H1 (cell line): Measurements from ENCODE around the gene CCDC138. TPM values are rescaled to one million over a fixed set of nuclear protein-coding genes. Genes with fewer than 3 reads are reported as not detected.

Experiments
- CTCF ChIA-PET: fragments of 300-600 bp; sonication (Branson Sonifier 250); formaldehyde crosslinking; loops from one replicate; lab custom pipeline; 2021; ENCODE audit not compliant: partially characterized antibody; lab: Charles Lee
- POLR2A ChIA-PET: fragments of 300-600 bp; sonication (Branson Sonifier 250); formaldehyde crosslinking; loops from one replicate; lab custom pipeline; 2021; ENCODE audit warnings: inconsistent platforms; ENCODE audit not compliant: partially characterized antibody; lab: Charles Lee
- DNase-seq, 2 experiments: peaks; one replicate each; pipeline versions ENCODE4 v3.0.0 to v3.0.0-alpha.2; 2010 to 2022; ENCODE audit warnings: low spot score in 2 of 2, low read depth in 1 of 2, mixed read lengths in 1 of 2
- FAIRE-seq: peaks from 2 replicates; lab custom pipeline; 2011; peaks lifted over from hg19 to GRCh38; lab: Jason Lieb, UNC
- H2AFZ ChIP-seq: 2 replicates; pipeline ENCODE4 v1.8.1; 2012; ENCODE audit warnings: low read length, inconsistent platforms
- H2AK5ac ChIP-seq: 2 replicates; pipeline ENCODE4 v1.6.1; 2013; ENCODE audit warnings: low read depth, low read length
- H2BK120ac ChIP-seq: replicated peaks from 2 replicates; pipeline ENCODE3; 2013; ENCODE audit warnings: low read depth, low read length, inconsistent platforms
- H2BK12ac ChIP-seq: 2 replicates; pipeline ENCODE4 v1.6.1; 2013; ENCODE audit warnings: low read depth, low read length
- H2BK15ac ChIP-seq: 2 replicates; pipeline ENCODE4 v1.6.1; 2013; ENCODE audit warnings: low read length
- H2BK20ac ChIP-seq: 2 replicates; pipeline ENCODE4 v1.6.1; 2013; ENCODE audit warnings: low read length
- H2BK5ac ChIP-seq: 2 replicates; pipeline ENCODE4 v1.6.1; 2013; ENCODE audit warnings: low read depth, low read length
- H3K14ac ChIP-seq: 2 replicates; pipeline ENCODE4 v1.6.1; 2013; ENCODE audit warnings: inconsistent platforms; ENCODE audit not compliant: insufficient read length
- H3K18ac ChIP-seq: 2 replicates; pipeline ENCODE4 v1.6.1; 2013; ENCODE audit warnings: low read length; ENCODE audit errors: extremely low read depth
- H3K23ac ChIP-seq: 2 replicates; pipeline ENCODE4 v1.6.1; 2013; ENCODE audit warnings: inconsistent platforms; ENCODE audit not compliant: insufficient read length
- H3K23me2 ChIP-seq: 2 replicates; pipeline ENCODE4 v1.6.1; 2013; ENCODE audit warnings: low read depth, low read length
- H3K27ac ChIP-seq: 2 replicates; pipeline ENCODE4 v1.6.1; 2011; ENCODE audit warnings: low read depth, low read length, inconsistent platforms
- H3K27me3 ChIP-seq, 4 experiments: replicated peaks in 1 of 4; 1 replicate in 1 of 4; 2 replicates in 3 of 4; pipeline versions ENCODE4 v1.6.1 to v1.8.1; 2011 to 2013; ENCODE audit warnings: low read length in 3 of 4, mild to moderate bottlenecking in 3 of 4, inconsistent platforms in 2 of 4, mixed read lengths in 2 of 4, moderate library complexity in 1 of 4; ENCODE audit not compliant: control insufficient read depth in 3 of 4, insufficient read depth in 3 of 4; ENCODE audit errors: extremely low read depth in 1 of 4
- H3K36me3 ChIP-seq, 4 experiments: 2 replicates each; pipeline versions ENCODE4 v1.6.1 to v1.8.1; 2011 to 2013; ENCODE audit warnings: mild to moderate bottlenecking in 4 of 4, low read length in 3 of 4, moderate library complexity in 2 of 4, control low read depth in 1 of 4, inconsistent platforms in 1 of 4; ENCODE audit not compliant: insufficient read depth in 4 of 4, control insufficient read depth in 2 of 4
- H3K4ac ChIP-seq: replicated peaks from 2 replicates; pipeline ENCODE3; 2013; ENCODE audit warnings: low read length, low read depth, mixed read lengths, inconsistent platforms; ENCODE audit not compliant: insufficient read length
- H3K4me1 ChIP-seq, 4 experiments: replicated peaks in 1 of 4; 1 replicate in 1 of 4; 2 replicates in 3 of 4; pipeline versions ENCODE4 v1.6.1 to v1.8.1; 2011 to 2013; ENCODE audit warnings: low read length in 3 of 4, inconsistent platforms in 2 of 4, mixed read lengths in 1 of 4; ENCODE audit not compliant: insufficient read depth in 4 of 4, control insufficient read depth in 3 of 4
- H3K4me2 ChIP-seq, 2 experiments: 2 replicates each; pipeline versions ENCODE4 v1.6.1 to v1.8.1; 2011 to 2013; ENCODE audit warnings: low read depth in 2 of 2, low read length in 2 of 2, control low read depth in 1 of 2, inconsistent platforms in 1 of 2, mild to moderate bottlenecking in 1 of 2; ENCODE audit not compliant: insufficient read depth in 1 of 2
- H3K4me3 ChIP-seq, 4 experiments: fragments of 200-600, 300-600 bp in 1 of 4; sonication (generic), shearing (Covaris generic), sonication (Bioruptor Twin) in 1 of 4; 2 replicates each; pipeline versions ENCODE4 v1.5.1 to v1.8.1; 2011 to 2016; ENCODE audit warnings: low read length in 4 of 4, low read depth in 3 of 4, control low read depth in 2 of 4, inconsistent platforms in 2 of 4, mild to moderate bottlenecking in 2 of 4, mixed read lengths in 1 of 4, moderate library complexity in 1 of 4; ENCODE audit not compliant: insufficient read depth in 2 of 4; ENCODE audit errors: extremely low read depth in 1 of 4
- H3K56ac ChIP-seq: replicated peaks from 2 replicates; pipeline ENCODE3; 2013; ENCODE audit warnings: low read depth, mild to moderate bottlenecking, mixed read lengths, low read length, inconsistent platforms; ENCODE audit not compliant: insufficient read length
- H3K79me1 ChIP-seq: 2 replicates; pipeline ENCODE4 v1.6.1; 2013; ENCODE audit warnings: low read depth, low read length, control low read depth
- H3K79me2 ChIP-seq, 2 experiments: 2 replicates each; pipeline versions ENCODE4 v1.6.1 to v1.8.1; 2012 to 2013; ENCODE audit warnings: low read length in 2 of 2, mild to moderate bottlenecking in 2 of 2, inconsistent platforms in 1 of 2; ENCODE audit not compliant: insufficient read depth in 2 of 2, control insufficient read depth in 1 of 2
- H3K9ac ChIP-seq, 4 experiments: replicated peaks in 1 of 4; 1 replicate in 1 of 4; 2 replicates in 3 of 4; pipeline versions ENCODE4 v1.6.1 to v1.8.1; 2011 to 2013; ENCODE audit warnings: low read depth in 3 of 4, low read length in 3 of 4, control low read depth in 2 of 4, mild to moderate bottlenecking in 2 of 4, moderate library complexity in 2 of 4, inconsistent platforms in 1 of 4; ENCODE audit errors: extremely low read depth in 1 of 4
- H3K9me3 ChIP-seq, 2 experiments: 2 replicates each; pipeline versions ENCODE4 v1.6.1 to v1.8.1; 2012 to 2013; ENCODE audit warnings: mild to moderate bottlenecking in 2 of 2, moderate library complexity in 2 of 2, control low read depth in 1 of 2, inconsistent platforms in 1 of 2, low read depth in 1 of 2, low read length in 1 of 2, mixed read lengths in 1 of 2; ENCODE audit not compliant: insufficient read depth in 2 of 2
- H4K20me1 ChIP-seq, 2 experiments: replicated peaks in 1 of 2; 2 replicates each; pipeline versions ENCODE3 to v1.8.1; 2011 to 2013; ENCODE audit warnings: inconsistent platforms in 2 of 2, low read length in 2 of 2, mild to moderate bottlenecking in 1 of 2; ENCODE audit not compliant: insufficient read depth in 2 of 2, control insufficient read depth in 1 of 2
- H4K5ac ChIP-seq: 2 replicates; pipeline ENCODE4 v1.6.1; 2013; ENCODE audit warnings: low read length, low read depth, mixed read lengths, inconsistent platforms; ENCODE audit not compliant: insufficient read length
- H4K8ac ChIP-seq: 2 replicates; pipeline ENCODE4 v1.8.0; 2013; ENCODE audit warnings: mild to moderate bottlenecking, moderate library complexity, low read length, inconsistent platforms; ENCODE audit not compliant: insufficient read depth; ENCODE audit errors: extremely low read depth
- H4K91ac ChIP-seq: replicated peaks from 2 replicates; pipeline ENCODE3; 2013; ENCODE audit warnings: low read length, mixed read lengths, inconsistent platforms; ENCODE audit not compliant: insufficient read length
- CHD2 ChIP-seq: IDR thresholded peaks from 2 replicates; pipeline ENCODE4 v1.6.1; 2012; ENCODE audit warnings: low read length, improper control_type of control experiment
- FOSL1 ChIP-seq: IDR thresholded peaks from 2 replicates; pipeline ENCODE4 v1.6.1; 2011; ENCODE audit warnings: mild to moderate bottlenecking, low read depth, low read length, moderate library complexity; ENCODE audit not compliant: insufficient read depth
- HDAC6 ChIP-seq: IDR thresholded peaks from one replicate; pipeline ENCODE4 v1.7.1; 2012; ENCODE audit warnings: low read depth, mild to moderate bottlenecking, inconsistent platforms, low read length, moderate library complexity
- JUND ChIP-seq: IDR thresholded peaks from 2 replicates; pipeline ENCODE4 v1.6.1; 2011; ENCODE audit warnings: mild to moderate bottlenecking, improper control_type of control experiment, low read length
- KDM1A ChIP-seq: fragments of 200-600, 300-600 bp; sonication (generic); IDR thresholded peaks from 2 replicates; pipeline ENCODE4 v1.7.1; 2016; ENCODE audit warnings: mild to moderate bottlenecking, low read length, borderline replicate concordance
- TCF12 ChIP-seq: IDR thresholded peaks from 2 replicates; pipeline ENCODE4 v1.6.1; 2011; ENCODE audit warnings: low read depth, mild to moderate bottlenecking, low read length
- TEAD4 ChIP-seq: IDR thresholded peaks from 2 replicates; pipeline ENCODE4 v1.6.1; 2012; ENCODE audit warnings: low read depth, low read length, inconsistent platforms, mixed read lengths
- WGBS, 2 experiments: shearing (Covaris generic) in 1 of 2; methylation state at CpG; one replicate each; pipeline versions ENCODE4 v1.1.6 to v1.1.7; 2013 to 2015; ENCODE audit warnings: low lambda C conversion rate in 2 of 2, mixed read lengths in 2 of 2, inconsistent platforms in 1 of 2, low coverage in 1 of 2, missing lambda C conversion rate in 1 of 2; ENCODE audit not compliant: insufficient replicate concordance in 2 of 2, insufficient coverage in 1 of 2, insufficient read length in 1 of 2; ENCODE audit errors: extremely low coverage in 1 of 2, missing lambda C conversion rate in 1 of 2; 5-methylcytosine and 5-hydroxymethylcytosine counted together
- polyA plus RNA-seq, 7 experiments: library from polyadenylated mRNA; depleted of rRNA in 3 of 7; stranded (reverse) in 5 of 7; unstranded in 2 of 7; fragments of >200 nt in 5 of 7; fragments of 200-250 nt in 2 of 7; gene quantifications; 1 replicate in 5 of 7; 2 replicates in 1 of 7; 4 replicates in 1 of 7; pipeline versions ENCODE4 v1.2.1 to v1.2.3, GENCODE V29; 2011 to 2013; ENCODE audit warnings: missing spikeins in 2 of 7, mixed read lengths in 2 of 7
- total RNA-seq: library from RNA; stranded (reverse); fragmentation: NEBNext Ultra II Directional; extraction: Animal tissue kit (Norgen Biotek cat#: 25700); gene quantifications from 2 replicates; pipeline ENCODE4 v1.2.1, GENCODE V29; 2021

The CCDC138 gene
- total and polyA plus RNA-seq, 2 of the 8 experiments (the other 6 are each of a cell fraction or from before 2014, with no cell fraction given): 8.3 to 29.8 TPM

- H4K8ac ChIP-seq: no peak overlapping the region
- no peak overlapping the region for H2AK5ac ChIP-seq
- ChIA-PET POLR2A (no interaction called here), CTCF (no interaction called here)
- TF ChIP-seq KDM1A (no peak), JUND (no peak), FOSL1 (no peak), TCF12 (no peak), CHD2 (no peak), HDAC6 (no peak), TEAD4 (no peak)
- no peak overlapping the region for H3K4me3 ChIP-seq
- no peak overlapping the region for H3K27ac ChIP-seq
- H3K18ac ChIP-seq: no peak overlapping the region
- no peak overlapping the region for H3K4me2 ChIP-seq
- H3K79me2 ChIP-seq: no peaks in the 10 kb centered on the region
- no peak overlapping the region for H3K4ac ChIP-seq
- no peak for FAIRE-seq
- H3K9ac ChIP-seq: no peak overlapping the region
- H4K20me1 ChIP-seq: no peaks in the 10 kb centered on the region
- no peak overlapping the region for H2AFZ ChIP-seq
- H3K23ac ChIP-seq: no peak overlapping the region
- H2BK5ac ChIP-seq: no peak overlapping the region
- no peaks in the 10 kb centered on the region for H3K23me2 ChIP-seq
- no peak overlapping the region for H4K91ac ChIP-seq
- no peaks in the 10 kb centered on the region for H3K79me1 ChIP-seq
- H2BK12ac ChIP-seq: no peak overlapping the region
- H3K14ac ChIP-seq: no peak overlapping the region
- 0 out of 7 replicates have a peak, but pooled peaks cover 0 to 2% (median 0%) of the 10 kb centered on the region in 4 experiments for H3K4me1 ChIP-seq
- H3K36me3 ChIP-seq: peaks cover 0 to 4% (median under 1%) of the 10 kb centered on the region in 4 experiments; a peak in 2 of 8 replicates
- no peak overlapping the region for H2BK120ac ChIP-seq
- H2BK15ac ChIP-seq: no peak overlapping the region
- H3K56ac ChIP-seq: no peak overlapping the region
- peaks cover 3% of the 10 kb centered on the region in 2 experiments; a peak in 2 of 4 replicates for H3K9me3 ChIP-seq
- no peak for DNase-seq
- no peak overlapping the region for H4K5ac ChIP-seq
- WGBS, 2 experiments: 89% methylated on average over 3 of the region's 3 CpGs; no CpG with 5 or more reads in 1 of the 2 experiments
- H3K27me3 ChIP-seq: no peaks in the 10 kb centered on the region
- H2BK20ac ChIP-seq: no peak overlapping the region
Measured at GRCh38 chr2:108834620-108835019, 48.0 kb downstream of the CCDC138 start.
